Testis (tissue), 3 donors: ENCODE measurements around the gene SERPINA4. TPM values are rescaled to one million over a fixed set of nuclear protein-coding genes. Genes with fewer than 3 reads are reported as not detected.
A peak's percentile ranks its signal among the peaks of the same experiment; 100 is the strongest.

Source experiments
- DNase-seq: peaks from one replicate; pipeline ENCODE4 v3.0.0-alpha.2; 2019
- H3K27ac ChIP-seq, 2 donors: fragments of 200-600 bp; sonication (generic); one replicate each; pipeline ENCODE4 v1.5.1; 2019
- H3K27me3 ChIP-seq: fragments of 200-600 bp; sonication (generic); one replicate; pipeline ENCODE4 v1.5.1; 2019
- H3K36me3 ChIP-seq: fragments of 200-600 bp; sonication (generic); one replicate; pipeline ENCODE4 v1.5.1; 2017; ENCODE audit warnings: low read depth; ENCODE audit errors: missing control alignments
- H3K4me1 ChIP-seq: fragments of 200-600 bp; sonication (generic); one replicate; pipeline ENCODE4 v1.5.1; 2019
- H3K4me3 ChIP-seq, 2 donors: fragments of 200-600 bp; sonication (generic); one replicate each; pipeline ENCODE4 v1.5.1; 2017 to 2019
- H3K9me3 ChIP-seq: fragments of 200-600 bp; sonication (generic); one replicate; pipeline ENCODE4 v1.5.1; 2017
- POLR2A ChIP-seq: fragments of 450-650 bp; IDR thresholded peaks from one replicate; pipeline ENCODE4 v1.6.1; 2017; ENCODE audit warnings: antibody characterized with exemption, mild to moderate bottlenecking, moderate library complexity
- WGBS, 2 donors: methylation state at CpG; one replicate each; pipeline ENCODE4 v1.1.5; 2018; 5-methylcytosine and 5-hydroxymethylcytosine counted together
- intact Hi-C: fragments of 100-400 bp; cut with DNase I; formaldehyde crosslinking; loops from one replicate; pipeline ENCODE4 v1.15.1; 2023; ENCODE audit warnings: low total_unique reads
- polyA plus RNA-seq: library from polyadenylated mRNA; stranded (reverse); fragments of 350-450 nt; fragmentation: Illumina TruSeq; extraction: RNeasy Lipid Tissue Mini Kit (QIAGEN cat#74804); gene quantifications from one replicate; pipeline ENCODE4 v1.2.3, GENCODE V29; 2014; ENCODE audit warnings: low read depth, low replicate concordance; ENCODE audit not compliant: insufficient read depth
- total RNA-seq, 2 donors: library from RNA; depleted of rRNA; stranded (reverse); fragments of >200 nt; gene quantifications; one replicate each; pipeline ENCODE4 v1.2.3, GENCODE V29; 2016
- TF ChIP-seq, protein P1 (sequence below), 3 experiments: fragments of 450-650 bp in 2 of 3; fragments of 200-600 bp in 1 of 3; sonication (generic) in 1 of 3; IDR thresholded peaks; one replicate each; pipeline ENCODE4 v1.5.1; 2016 to 2019; ENCODE audit warnings: antibody characterized with exemption in 3 of 3, mild to moderate bottlenecking in 2 of 3, moderate library complexity in 1 of 3

SERPINA4 gene
- total and polyA plus RNA-seq, 3 donors from 2014 or later: 0.19 to 0.25 TPM; not detected in 1

DNA sequence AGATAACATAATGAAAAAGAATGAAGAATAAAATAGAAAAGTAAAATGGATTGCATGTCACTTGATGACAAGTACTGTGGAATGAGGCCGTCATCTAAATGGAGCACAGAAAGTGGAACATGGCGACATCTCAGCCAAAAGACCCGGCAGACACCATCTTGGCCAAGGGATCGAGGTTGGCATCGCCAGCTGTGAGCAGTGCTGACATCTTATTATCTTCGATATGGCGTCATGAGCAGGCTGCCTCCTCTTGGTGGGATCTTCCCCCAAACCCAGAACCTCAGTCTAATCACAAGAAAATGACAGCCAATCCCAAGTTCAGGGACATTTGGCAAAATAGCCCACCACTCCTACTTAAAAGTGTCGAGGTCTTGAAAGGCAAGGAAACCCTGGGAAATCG, 35.1 kb downstream of the SERPINA4 start:
- H3K27me3 ChIP-seq: no peaks in the 10 kb centered on the region
- peaks cover 64% of the 10 kb centered on the region for H3K4me1 ChIP-seq
- intact Hi-C loops: no loop called here
- TF ChIP-seq, protein P1, sequence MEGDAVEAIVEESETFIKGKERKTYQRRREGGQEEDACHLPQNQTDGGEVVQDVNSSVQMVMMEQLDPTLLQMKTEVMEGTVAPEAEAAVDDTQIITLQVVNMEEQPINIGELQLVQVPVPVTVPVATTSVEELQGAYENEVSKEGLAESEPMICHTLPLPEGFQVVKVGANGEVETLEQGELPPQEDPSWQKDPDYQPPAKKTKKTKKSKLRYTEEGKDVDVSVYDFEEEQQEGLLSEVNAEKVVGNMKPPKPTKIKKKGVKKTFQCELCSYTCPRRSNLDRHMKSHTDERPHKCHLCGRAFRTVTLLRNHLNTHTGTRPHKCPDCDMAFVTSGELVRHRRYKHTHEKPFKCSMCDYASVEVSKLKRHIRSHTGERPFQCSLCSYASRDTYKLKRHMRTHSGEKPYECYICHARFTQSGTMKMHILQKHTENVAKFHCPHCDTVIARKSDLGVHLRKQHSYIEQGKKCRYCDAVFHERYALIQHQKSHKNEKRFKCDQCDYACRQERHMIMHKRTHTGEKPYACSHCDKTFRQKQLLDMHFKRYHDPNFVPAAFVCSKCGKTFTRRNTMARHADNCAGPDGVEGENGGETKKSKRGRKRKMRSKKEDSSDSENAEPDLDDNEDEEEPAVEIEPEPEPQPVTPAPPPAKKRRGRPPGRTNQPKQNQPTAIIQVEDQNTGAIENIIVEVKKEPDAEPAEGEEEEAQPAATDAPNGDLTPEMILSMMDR (IDR thresholded peaks at IDR 0.05): no peak
- TF ChIP-seq POLR2A: no peak
- DNase-seq: no peak
- WGBS, 2 donors: 80 to 87% methylated on average over 9 of the region's 9 CpGs
- no peak overlapping the region for H3K4me3 ChIP-seq
- H3K27ac ChIP-seq: peak overlapping the region in 1 of 2 donors; percentile 24
- no peaks in the 10 kb centered on the region for H3K36me3 ChIP-seq
- no peaks in the 10 kb centered on the region for H3K9me3 ChIP-seq

DNA sequence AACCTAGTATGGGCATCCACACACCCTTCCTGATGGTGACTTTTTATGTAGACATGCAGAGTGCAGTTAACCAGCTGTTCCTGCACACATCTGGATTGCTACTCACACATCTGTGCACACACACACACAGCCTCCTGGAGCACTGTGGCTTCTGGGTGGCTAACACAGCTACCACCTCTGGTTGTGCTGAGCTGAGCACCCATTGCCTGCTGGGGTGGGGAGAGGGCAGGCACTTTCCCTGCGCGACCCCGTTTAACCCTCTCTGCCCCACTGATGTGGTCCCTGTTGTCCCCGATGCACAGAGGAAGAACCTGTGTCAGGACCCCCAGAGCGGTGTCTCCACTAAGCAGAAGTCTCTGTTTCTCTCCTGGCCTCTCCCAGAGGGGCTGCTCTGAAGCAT, 36.5 kb downstream of the SERPINA4 start:
- intact Hi-C loops: no loop called here
- no peak for DNase-seq
- peak overlapping the region in 1 of 2 donors; percentile 88 for H3K27ac ChIP-seq
- TF ChIP-seq, protein P1 (IDR thresholded peaks at IDR 0.05): no peak
- TF ChIP-seq POLR2A: no peak
- H3K9me3 ChIP-seq: no peaks in the 10 kb centered on the region
- no peaks in the 10 kb centered on the region for H3K36me3 ChIP-seq
- no peak overlapping the region for H3K4me3 ChIP-seq
- 75 to 85% methylated on average over 4 to 5 of the region's 5 CpGs for WGBS, 2 donors
- peaks cover 78% of the 10 kb centered on the region for H3K4me1 ChIP-seq
- no peaks in the 10 kb centered on the region for H3K27me3 ChIP-seq

DNA sequence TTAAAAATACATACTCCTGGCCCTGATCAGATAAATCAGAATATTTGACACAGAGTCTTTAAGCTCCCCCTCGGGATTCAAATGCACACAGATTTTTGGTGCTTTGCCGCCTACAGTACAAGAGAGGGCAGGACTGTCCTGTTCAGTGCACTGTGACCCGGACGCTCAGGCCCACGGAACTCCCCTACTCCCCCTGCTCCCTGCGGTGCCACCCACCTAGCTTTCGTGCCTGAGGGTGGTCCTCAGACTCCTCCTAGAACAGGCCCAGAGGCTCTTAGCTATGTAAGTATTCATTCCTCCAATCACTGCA, 37.2 kb downstream of the SERPINA4 start:
- Histone ChIP-seq H3K27me3 (no peaks in the 10 kb centered on the region), H3K36me3 (no peaks in the 10 kb centered on the region), H3K9me3 (no peaks in the 10 kb centered on the region), H3K4me1 (peaks cover 81% of the 10 kb centered on the region), H3K4me3 (no peak overlapping the region), H3K27ac (peak overlapping the region; percentile 78 to 88)
- no peak for DNase-seq
- 38 to 56% methylated on average over 7 of the region's 7 CpGs for WGBS, 2 donors
- intact Hi-C loops: no loop called here
- TF ChIP-seq, protein P1 (IDR thresholded peaks at IDR 0.05): no peak
- no peak for TF ChIP-seq POLR2A

DNA sequence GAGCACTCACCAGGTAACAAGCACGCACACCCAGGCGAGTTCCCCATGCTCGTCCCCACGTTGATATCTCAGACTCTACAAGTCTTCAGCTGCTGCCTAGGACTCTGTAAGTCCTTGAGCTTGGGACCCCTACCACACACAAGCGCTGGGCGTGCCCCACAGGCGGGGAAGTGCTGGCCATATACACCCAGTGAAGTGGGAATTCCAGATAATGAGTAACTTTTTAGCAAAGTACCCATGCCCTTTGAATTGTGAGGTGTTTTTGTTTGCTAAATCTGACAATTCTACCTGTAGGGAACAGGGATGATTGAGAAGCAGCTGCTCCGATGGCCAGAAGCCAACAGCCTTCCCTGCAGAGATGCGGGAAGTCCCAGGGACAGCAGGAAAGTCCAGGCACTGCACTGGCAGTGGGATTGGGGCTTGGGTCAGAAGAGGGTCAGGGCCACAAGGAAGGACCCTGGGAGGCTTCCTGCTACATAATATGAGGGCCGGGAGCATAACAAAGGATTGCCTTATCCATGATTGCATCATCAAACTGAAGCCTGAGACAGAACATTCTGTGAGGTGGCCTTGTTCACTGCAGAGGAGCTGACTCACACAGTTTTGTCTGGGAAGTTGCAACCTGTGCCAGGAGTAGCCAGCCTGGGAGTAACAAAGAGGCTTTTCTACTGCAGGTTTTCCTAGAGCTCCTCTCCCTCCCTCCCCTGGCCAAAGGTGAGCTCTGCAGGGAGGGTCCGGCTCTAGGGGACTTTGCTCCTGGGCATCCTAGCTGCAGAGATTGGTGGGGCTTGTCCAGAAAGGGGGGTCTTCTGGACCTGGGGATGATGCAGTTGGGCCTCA, 37.8 kb downstream of the SERPINA4 start:
- no peaks in the 10 kb centered on the region for H3K36me3 ChIP-seq
- intact Hi-C loops: no loop called here
- H3K4me3 ChIP-seq: no peak overlapping the region
- DNase-seq: peak; percentile 93
- TF ChIP-seq, protein P1 (IDR thresholded peaks at IDR 0.05): peak in 2 of 3 experiments; percentile 4 to 18
- no peak for TF ChIP-seq POLR2A
- 45 to 60% methylated on average over 8 to 11 of the region's 11 CpGs for WGBS, 2 donors
- no peaks in the 10 kb centered on the region for H3K27me3 ChIP-seq
- H3K4me1 ChIP-seq: peaks cover 80% of the 10 kb centered on the region
- H3K9me3 ChIP-seq: no peaks in the 10 kb centered on the region
- H3K27ac ChIP-seq: peak overlapping the region; percentile 78 to 88

DNA sequence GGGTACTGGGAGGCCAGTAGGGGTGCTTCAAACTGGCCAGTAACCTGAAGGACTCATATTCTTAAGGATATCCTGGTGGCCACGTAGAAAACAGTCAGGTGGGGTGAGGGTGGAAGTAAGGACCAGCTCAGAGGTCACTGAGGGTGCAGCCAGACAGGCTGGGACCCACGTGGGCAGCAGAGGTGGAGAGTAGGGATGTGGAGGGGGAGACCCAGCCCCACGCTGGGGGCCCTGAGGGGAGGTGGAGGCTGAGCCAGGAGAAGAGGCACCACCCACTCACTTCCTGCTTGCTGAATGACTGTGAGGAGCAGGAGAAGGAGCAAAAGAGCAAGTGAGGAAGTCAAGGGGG, 38.4 kb downstream of the SERPINA4 start:
- Histone ChIP-seq H3K27ac (peak overlapping the region; percentile 78 to 88), H3K4me3 (no peak overlapping the region), H3K27me3 (no peaks in the 10 kb centered on the region), H3K9me3 (no peaks in the 10 kb centered on the region), H3K36me3 (no peaks in the 10 kb centered on the region), H3K4me1 (peaks cover 80% of the 10 kb centered on the region)
- no peak for TF ChIP-seq POLR2A
- TF ChIP-seq, protein P1 (IDR thresholded peaks at IDR 0.05): no peak
- DNase-seq: no peak
- WGBS, 2 donors: 26 to 38% methylated on average over 3 of the region's 3 CpGs
- intact Hi-C loops: no loop called here
